Stimulated activated CD4-positive, alpha-beta T cell treated with anti-CD3 and anti-CD28 coated beads, Interleukin-4, amount 100 ng/mL, for 4 hours (primary cell): ENCODE measurements around the gene SLC24A2.
"Not testable (repeated sequence)": the region's sequence is repeated elsewhere in the genome, so short reads cannot be mapped to it uniquely, and the experiment has no call there.

ENCODE experiments used
- DNase-seq, 2 experiments: peaks; one replicate each; pipeline ENCODE4 v3.0.0-alpha.2; 2020

The SLC24A2 gene

GRCh38 chr9:19788614-19789271 lies at the start of gene SLC24A2:
TSS of gene SLC24A2 (minus strand) at chr9:19789037.
- no peak for DNase-seq

- DNase-seq: not testable (repeated sequence)
These were observed 44.5 kb upstream of the SLC24A2 start for GRCh38 chr9:19833331-19833730.

GRCh38 chr9:19830796-19831195 lies 42.0 kb upstream of the SLC24A2 start:
- no peak for DNase-seq

- DNase-seq: no peak
These were observed 39.8 kb upstream of the SLC24A2 start for GRCh38 chr9:19828576-19829109.

- DNase-seq: no peak
These were observed 27.9 kb upstream of the SLC24A2 start for GRCh38 chr9:19816769-19817168.

- no peak for DNase-seq
These were observed 23.4 kb upstream of the SLC24A2 start for GRCh38 chr9:19812194-19812593.

GRCh38 chr9:19809422-19810269 lies 20.8 kb upstream of the SLC24A2 start:
- no peak for DNase-seq

GRCh38 chr9:19807182-19807892 lies 18.5 kb upstream of the SLC24A2 start:
- no peak for DNase-seq

GRCh38 chr9:19804431-19804830 lies 15.6 kb upstream of the SLC24A2 start:
- DNase-seq: no peak

- DNase-seq: no peak
These were observed 12.0 kb upstream of the SLC24A2 start for GRCh38 chr9:19800884-19801283.

- no peak for DNase-seq
These were observed 10.9 kb upstream of the SLC24A2 start for GRCh38 chr9:19799784-19800183.

- no peak for DNase-seq
These were observed 685 bp downstream of the SLC24A2 start for GRCh38 chr9:19788152-19788551.

GRCh38 chr9:19787672-19788071 lies 1.2 kb downstream of the SLC24A2 start:
- no peak for DNase-seq

- no peak for DNase-seq
These were observed 3.6 kb downstream of the SLC24A2 start for GRCh38 chr9:19785230-19785629.

GRCh38 chr9:19784136-19784535 lies 4.7 kb downstream of the SLC24A2 start:
- no peak for DNase-seq

- no peak for DNase-seq
These were observed 5.3 kb downstream of the SLC24A2 start for GRCh38 chr9:19783500-19783899.

GRCh38 chr9:19782005-19782404 lies 6.8 kb downstream of the SLC24A2 start:
- DNase-seq: no peak

- no peak for DNase-seq
These were observed 7.6 kb downstream of the SLC24A2 start for GRCh38 chr9:19781240-19781639.

- no peak for DNase-seq
These were observed 17.4 kb downstream of the SLC24A2 start for GRCh38 chr9:19771446-19771845.

- no peak for DNase-seq
These were observed 17.9 kb downstream of the SLC24A2 start for GRCh38 chr9:19770973-19771372.

- DNase-seq: no peak
These were observed 19.6 kb downstream of the SLC24A2 start for GRCh38 chr9:19769213-19769612.

- no peak for DNase-seq
These were observed 20.0 kb downstream of the SLC24A2 start for GRCh38 chr9:19768798-19769197.

- DNase-seq: no peak
These were observed 29.8 kb downstream of the SLC24A2 start for GRCh38 chr9:19759066-19759465.
